OCI-LY1 (cell line): ENCODE data around the gene PSD.
"Not testable (repeated sequence)": the region's sequence is repeated elsewhere in the genome, so short reads cannot be mapped to it uniquely, and the experiment has no call there.

ENCODE experiments used
- H2AFZ ChIP-seq: fragments of 200-600 bp; sonication (generic), shearing (Covaris generic); 2 replicates; pipeline ENCODE4 v1.6.0; 2014; ENCODE audit warnings: antibody characterized with exemption, mild to moderate bottlenecking, low read length
- H3F3A ChIP-seq: fragments of 200-600 bp; sonication (generic), shearing (Covaris generic); 2 replicates; pipeline ENCODE4 v1.6.0; 2014; ENCODE audit warnings: mild to moderate bottlenecking, antibody characterized with exemption, low read length, moderate library complexity; ENCODE audit not compliant: insufficient read depth
- H3K27ac ChIP-seq: fragments of 200-600 bp; sonication (generic); 2 replicates; pipeline ENCODE4 v1.5.1; 2014; ENCODE audit warnings: low read length, mixed run types, mild to moderate bottlenecking, low read depth; ENCODE audit not compliant: poor library complexity, severe bottlenecking
- H3K27me3 ChIP-seq: fragments of 200-600 bp; sonication (generic); 2 replicates; pipeline ENCODE4 v1.6.0; 2014; ENCODE audit warnings: antibody characterized with exemption, mild to moderate bottlenecking, low read length, moderate library complexity; ENCODE audit not compliant: insufficient read depth
- H3K36me3 ChIP-seq: fragments of 200-600 bp; sonication (generic); 2 replicates; pipeline ENCODE4 v1.6.1; 2014; ENCODE audit warnings: mild to moderate bottlenecking, antibody characterized with exemption, low read length, moderate library complexity, mixed read lengths; ENCODE audit not compliant: insufficient read depth
- H3K4me1 ChIP-seq: fragments of 200-600 bp; sonication (generic); 2 replicates; pipeline ENCODE4 v1.5.1; 2014; ENCODE audit warnings: mild to moderate bottlenecking, low read length, moderate library complexity; ENCODE audit not compliant: insufficient read depth, severe bottlenecking
- H3K4me2 ChIP-seq: fragments of 200-600 bp; sonication (generic), shearing (Covaris generic); 2 replicates; pipeline ENCODE4 v1.6.1; 2014; ENCODE audit warnings: low read length
- H3K4me3 ChIP-seq: fragments of 200-600 bp; sonication (generic); 2 replicates; pipeline ENCODE4 v1.5.1; 2014; ENCODE audit warnings: low read length, low read depth, mild to moderate bottlenecking, mixed read lengths; ENCODE audit not compliant: poor library complexity, severe bottlenecking
- H3K79me2 ChIP-seq: fragments of 200-600 bp; shearing (Covaris generic); 2 replicates; pipeline ENCODE4 v1.6.1; 2016; ENCODE audit warnings: mixed run types, low read length, mixed read lengths; ENCODE audit not compliant: insufficient read depth
- H3K9ac ChIP-seq: fragments of 200-600 bp; sonication (generic), shearing (Covaris generic); 2 replicates; pipeline ENCODE4 v1.6.1; 2014; ENCODE audit warnings: mild to moderate bottlenecking, low read length, mixed read lengths
- H3K9me2 ChIP-seq: fragments of 200-600 bp; sonication (generic), shearing (Covaris generic); 2 replicates; pipeline ENCODE4 v1.6.1; 2014; ENCODE audit warnings: low read depth, mild to moderate bottlenecking, low read length, mixed read lengths
- H3K9me3 ChIP-seq: fragments of 200-600 bp; shearing (Covaris generic); 2 replicates; pipeline ENCODE4 v1.6.1; 2014; ENCODE audit warnings: low read length, mixed read lengths
- H4K20me1 ChIP-seq: fragments of 200-600 bp; sonication (generic), shearing (Covaris generic); 2 replicates; pipeline ENCODE4 v1.6.0; 2016; ENCODE audit warnings: mild to moderate bottlenecking, low read length; ENCODE audit not compliant: insufficient read depth
- EZH2 ChIP-seq: fragments of 200-600 bp; sonication (generic), shearing (Covaris generic); IDR thresholded peaks from 2 replicates; pipeline ENCODE4 v1.8.0; 2017; ENCODE audit warnings: borderline replicate concordance, mixed run types, mild to moderate bottlenecking, antibody characterized with exemption, low read length, moderate library complexity, mixed read lengths
- TF ChIP-seq, protein P1 (sequence below): fragments of 200-600 bp; sonication (generic), shearing (Covaris generic); IDR thresholded peaks from 2 replicates; pipeline ENCODE4 v1.5.1; 2017; ENCODE audit warnings: mild to moderate bottlenecking, antibody characterized with exemption, low read length, moderate library complexity, mixed read lengths

Gene PSD

DNA sequence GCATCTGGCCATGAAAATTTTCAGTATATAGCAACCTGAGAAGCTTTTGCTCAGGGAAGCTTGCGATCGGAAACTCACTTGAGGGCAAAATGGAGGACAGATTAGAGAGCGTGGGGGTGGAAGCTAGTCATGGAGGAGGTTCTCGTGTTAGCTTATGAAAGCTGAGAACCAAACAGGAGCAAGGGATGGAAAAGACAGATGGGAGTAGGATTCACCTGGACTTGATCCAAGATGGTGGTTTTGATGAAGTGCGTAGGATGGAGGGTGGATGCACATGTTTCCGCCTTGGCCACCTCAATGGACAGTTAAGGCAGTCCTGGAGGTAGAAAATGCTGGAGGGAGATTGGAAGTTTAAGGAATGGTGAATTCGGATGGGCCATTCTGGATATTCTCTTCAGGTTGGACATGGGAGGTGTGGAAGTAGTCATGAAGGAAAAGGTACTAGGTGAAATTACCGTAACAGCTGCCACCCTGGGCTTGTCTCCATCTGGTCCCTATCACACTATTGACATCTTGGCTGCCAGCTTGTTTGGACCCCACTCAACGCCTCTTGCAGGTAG is 39.1 kb upstream of the PSD start:
- Histone ChIP-seq H3K36me3 (peaks cover 6% of the 10 kb centered on the region; the same call in 1 of the 2 replicates), H3K9ac (no peak overlapping the region), H3K27ac (no peak overlapping the region), H3K4me3 (no peak overlapping the region), H3K79me2 (no peaks in the 10 kb centered on the region), H3F3A (no peaks in the 10 kb centered on the region), H3K4me1 (peaks cover 21% of the 10 kb centered on the region), H3K27me3 (no peaks in the 10 kb centered on the region), H3K9me3 (no peaks in the 10 kb centered on the region), H2AFZ (no peak overlapping the region), H3K9me2 (no peaks in the 10 kb centered on the region), H4K20me1 (no peaks in the 10 kb centered on the region), H3K4me2 (no peak overlapping the region)
- TF ChIP-seq, protein P1, sequence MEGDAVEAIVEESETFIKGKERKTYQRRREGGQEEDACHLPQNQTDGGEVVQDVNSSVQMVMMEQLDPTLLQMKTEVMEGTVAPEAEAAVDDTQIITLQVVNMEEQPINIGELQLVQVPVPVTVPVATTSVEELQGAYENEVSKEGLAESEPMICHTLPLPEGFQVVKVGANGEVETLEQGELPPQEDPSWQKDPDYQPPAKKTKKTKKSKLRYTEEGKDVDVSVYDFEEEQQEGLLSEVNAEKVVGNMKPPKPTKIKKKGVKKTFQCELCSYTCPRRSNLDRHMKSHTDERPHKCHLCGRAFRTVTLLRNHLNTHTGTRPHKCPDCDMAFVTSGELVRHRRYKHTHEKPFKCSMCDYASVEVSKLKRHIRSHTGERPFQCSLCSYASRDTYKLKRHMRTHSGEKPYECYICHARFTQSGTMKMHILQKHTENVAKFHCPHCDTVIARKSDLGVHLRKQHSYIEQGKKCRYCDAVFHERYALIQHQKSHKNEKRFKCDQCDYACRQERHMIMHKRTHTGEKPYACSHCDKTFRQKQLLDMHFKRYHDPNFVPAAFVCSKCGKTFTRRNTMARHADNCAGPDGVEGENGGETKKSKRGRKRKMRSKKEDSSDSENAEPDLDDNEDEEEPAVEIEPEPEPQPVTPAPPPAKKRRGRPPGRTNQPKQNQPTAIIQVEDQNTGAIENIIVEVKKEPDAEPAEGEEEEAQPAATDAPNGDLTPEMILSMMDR: no peak
- no peak for TF ChIP-seq EZH2

DNA sequence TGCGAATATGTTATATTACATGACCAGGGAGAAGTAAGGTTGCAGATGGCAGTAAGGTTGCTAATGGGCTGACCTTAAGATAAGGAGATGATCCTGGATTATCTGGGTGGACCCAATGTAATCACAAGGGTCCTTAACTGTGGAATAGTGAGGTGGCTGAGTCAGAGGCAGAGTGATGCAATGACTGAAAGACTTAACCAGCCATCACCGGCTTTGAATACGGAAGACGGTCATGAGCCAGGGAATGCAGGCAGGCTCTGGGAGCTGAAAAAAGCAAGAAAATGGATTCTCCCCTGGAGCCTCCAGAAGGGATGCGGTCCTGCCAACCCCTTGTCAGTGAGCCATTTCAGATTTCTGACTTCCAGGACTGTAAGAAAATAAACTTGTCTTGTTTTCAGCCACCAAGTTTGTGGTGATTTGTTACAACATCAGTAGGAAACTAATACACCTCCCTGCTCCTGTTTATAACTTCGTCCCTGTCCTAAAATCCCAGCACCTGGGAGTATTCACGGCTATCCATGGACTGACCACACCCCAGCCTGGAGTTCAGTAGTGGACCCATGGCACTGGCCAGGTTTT is 37.4 kb upstream of the PSD start:
- H3K27me3 ChIP-seq: no peaks in the 10 kb centered on the region
- no peaks in the 10 kb centered on the region for H4K20me1 ChIP-seq
- H3K4me3 ChIP-seq: no peak overlapping the region
- H3K4me2 ChIP-seq: no peak overlapping the region
- 0 out of 2 replicates have a peak, but pooled peaks cover 5% of the 10 kb centered on the region for H3K79me2 ChIP-seq
- no peak overlapping the region for H3K27ac ChIP-seq
- no peaks in the 10 kb centered on the region for H3F3A ChIP-seq
- TF ChIP-seq EZH2: no peak
- TF ChIP-seq, protein P1: no peak
- H3K9me3 ChIP-seq: no peaks in the 10 kb centered on the region
- H3K9me2 ChIP-seq: no peaks in the 10 kb centered on the region
- H3K36me3 ChIP-seq: peaks cover 10% of the 10 kb centered on the region; the same call in 1 of the 2 replicates
- peaks cover 23% of the 10 kb centered on the region for H3K4me1 ChIP-seq
- H3K9ac ChIP-seq: no peak overlapping the region
- no peak overlapping the region for H2AFZ ChIP-seq

DNA sequence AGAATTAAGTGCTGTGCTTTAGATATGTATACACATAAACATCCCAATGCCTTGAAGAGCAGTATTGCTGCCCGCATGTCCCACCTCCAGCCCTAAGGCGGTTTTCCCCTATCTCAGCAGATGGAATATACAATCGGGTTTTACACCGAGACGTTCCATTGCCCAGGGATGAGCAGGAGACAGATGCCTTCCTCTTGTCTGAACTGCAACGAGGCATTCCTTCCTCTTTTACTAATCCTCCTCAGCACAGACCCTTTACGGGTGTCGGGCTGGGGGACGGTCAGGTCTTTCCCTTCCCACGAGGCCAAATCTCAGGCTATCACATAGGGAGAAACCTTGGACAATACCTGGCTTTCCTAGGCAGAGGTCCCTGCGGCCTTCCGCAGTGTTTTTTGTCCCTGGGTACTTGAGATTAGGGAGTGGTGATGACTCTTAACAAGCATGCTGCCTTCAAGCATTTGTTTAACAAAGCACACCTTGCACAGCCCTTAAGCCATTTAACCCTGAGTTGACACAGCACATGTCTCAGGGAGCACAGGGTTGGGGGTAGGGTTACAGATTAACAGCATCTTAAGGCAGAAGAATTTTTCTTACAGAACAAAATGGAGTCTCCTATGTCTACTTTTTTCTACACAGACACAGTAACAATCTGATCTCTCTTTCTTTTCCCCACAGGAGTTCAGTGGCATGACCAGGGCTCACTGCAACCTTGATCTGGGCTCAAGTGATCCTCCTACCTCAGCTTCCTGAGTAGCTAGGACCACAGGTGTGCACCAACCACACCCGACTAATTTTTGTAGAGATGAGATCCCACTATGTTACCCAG is 36.3 kb upstream of the PSD start:
- H3K4me3 ChIP-seq, H3K4me2 ChIP-seq, H3F3A ChIP-seq, H2AFZ ChIP-seq, H3K79me2 ChIP-seq, H4K20me1 ChIP-seq, H3K27ac ChIP-seq, H3K36me3 ChIP-seq, H3K9me2 ChIP-seq, H3K27me3 ChIP-seq, H3K9me3 ChIP-seq, H3K9ac ChIP-seq: not testable (repeated sequence)
- H3K4me1 ChIP-seq: peaks cover 16% of the 10 kb centered on the region
